ENCODE measurements around the gene CARD11.

DNA sequence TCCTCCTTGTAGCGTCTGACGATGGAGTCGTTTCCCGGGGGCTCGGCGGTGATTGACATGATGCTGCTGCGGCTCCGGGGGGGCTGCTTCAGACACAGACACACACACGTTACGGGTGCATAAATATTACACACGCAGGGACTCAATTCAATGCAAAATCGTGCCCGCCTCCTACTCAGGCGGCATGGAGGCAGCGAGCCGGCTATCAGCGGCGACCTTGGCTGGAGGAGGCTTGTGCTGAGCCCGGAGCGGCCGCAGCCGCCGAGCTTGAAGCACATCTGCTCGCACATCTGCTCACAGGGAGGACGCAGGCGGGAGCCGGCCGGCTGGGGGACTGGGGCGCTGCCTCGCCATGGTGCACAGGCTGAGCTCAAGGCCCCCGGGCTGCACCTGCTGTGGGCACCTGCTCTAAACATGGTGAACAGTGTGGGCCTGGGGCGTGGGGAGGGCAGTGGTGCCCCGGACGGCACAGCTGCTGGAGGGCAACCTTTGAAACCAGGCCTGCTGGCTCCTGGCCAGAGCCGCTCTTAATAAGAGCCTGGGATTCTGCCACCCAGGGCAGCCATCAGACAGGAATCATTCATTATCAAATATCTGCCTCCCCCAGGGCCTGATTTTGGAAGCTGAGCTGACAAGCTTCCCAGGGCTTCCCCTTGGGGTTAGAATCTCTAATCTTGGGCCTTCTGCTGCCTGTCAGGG lies 114.9 kb downstream of the CARD11 start:
- TF ChIP-seq, protein P1, sequence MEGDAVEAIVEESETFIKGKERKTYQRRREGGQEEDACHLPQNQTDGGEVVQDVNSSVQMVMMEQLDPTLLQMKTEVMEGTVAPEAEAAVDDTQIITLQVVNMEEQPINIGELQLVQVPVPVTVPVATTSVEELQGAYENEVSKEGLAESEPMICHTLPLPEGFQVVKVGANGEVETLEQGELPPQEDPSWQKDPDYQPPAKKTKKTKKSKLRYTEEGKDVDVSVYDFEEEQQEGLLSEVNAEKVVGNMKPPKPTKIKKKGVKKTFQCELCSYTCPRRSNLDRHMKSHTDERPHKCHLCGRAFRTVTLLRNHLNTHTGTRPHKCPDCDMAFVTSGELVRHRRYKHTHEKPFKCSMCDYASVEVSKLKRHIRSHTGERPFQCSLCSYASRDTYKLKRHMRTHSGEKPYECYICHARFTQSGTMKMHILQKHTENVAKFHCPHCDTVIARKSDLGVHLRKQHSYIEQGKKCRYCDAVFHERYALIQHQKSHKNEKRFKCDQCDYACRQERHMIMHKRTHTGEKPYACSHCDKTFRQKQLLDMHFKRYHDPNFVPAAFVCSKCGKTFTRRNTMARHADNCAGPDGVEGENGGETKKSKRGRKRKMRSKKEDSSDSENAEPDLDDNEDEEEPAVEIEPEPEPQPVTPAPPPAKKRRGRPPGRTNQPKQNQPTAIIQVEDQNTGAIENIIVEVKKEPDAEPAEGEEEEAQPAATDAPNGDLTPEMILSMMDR (conservative IDR thresholded peaks at IDR 0.05 in 1 of 2, IDR thresholded peaks at IDR 0.05 in 1 of 2; ENCODE audit: extremely low read depth in 1 of 2, insufficient read depth in 1 of 2, low read depth in 1 of 2, low read length in 2 of 2), result no peak
- TF ChIP-seq EZH2 (IDR thresholded peaks at IDR 0.05; ENCODE audit: borderline replicate concordance, low read length), result no peak
